Cardiac muscle cell (in vitro differentiated cells and primary cell): ENCODE results near the gene PPM1H. TPM values are rescaled to one million over a fixed set of nuclear protein-coding genes. Genes with fewer than 3 reads are reported as not detected.
A peak's percentile ranks its signal among the peaks of the same experiment; 100 is the strongest.

Experiments
- DNase-seq, 2 donors: peaks; one replicate each; pipeline versions ENCODE4 v3.0.0 to v3.0.0-alpha.2; 2010 to 2017; ENCODE audit warnings: low read depth in 1 of 2, low spot score in 1 of 2
- H3K27ac ChIP-seq: fragments of 200-600 bp; sonication (generic); 2 replicates; pipeline ENCODE4 v1.5.1; 2016
- H3K27me3 ChIP-seq: fragments of 200-600 bp; sonication (generic); 2 replicates; pipeline ENCODE4 v1.6.0; 2016; ENCODE audit warnings: control low read depth
- H3K36me3 ChIP-seq: fragments of 200-600 bp; sonication (generic); 2 replicates; pipeline ENCODE4 v1.5.1; 2016; ENCODE audit warnings: control low read depth
- H3K4me1 ChIP-seq: fragments of 200-600 bp; sonication (generic); 2 replicates; pipeline ENCODE4 v1.8.1; 2017; ENCODE audit warnings: low read depth, mild to moderate bottlenecking, mixed run types
- H3K4me3 ChIP-seq: fragments of 200-600 bp; sonication (generic); 2 replicates; pipeline ENCODE4 v1.5.1; 2016; ENCODE audit warnings: mild to moderate bottlenecking
- H3K9me3 ChIP-seq: fragments of 200-600 bp; sonication (generic); 2 replicates; pipeline ENCODE4 v1.5.1; 2017; ENCODE audit warnings: low read depth, mild to moderate bottlenecking, control low read depth
- polyA plus RNA-seq: library from polyadenylated mRNA; unstranded; fragments of >200 nt; fragmentation: Nextera tagmentation; extraction: Ambion mirVana; gene quantifications from 2 replicates; pipeline ENCODE4 v1.2.1, GENCODE V29; 2016
- total RNA-seq: library from RNA; depleted of rRNA; stranded (reverse); fragments of >200 nt; gene quantifications from 2 replicates; pipeline ENCODE4 v1.2.3, GENCODE V29; 2016
- TF ChIP-seq, protein P1 (sequence below): IDR thresholded peaks from 2 replicates; pipeline ENCODE4 v1.5.1; 2012; ENCODE audit warnings: low read depth, mild to moderate bottlenecking, low read length

The PPM1H gene
- total and polyA plus RNA-seq, 2 experiments from 2014 or later = 2.9 to 3.3 TPM

DNA sequence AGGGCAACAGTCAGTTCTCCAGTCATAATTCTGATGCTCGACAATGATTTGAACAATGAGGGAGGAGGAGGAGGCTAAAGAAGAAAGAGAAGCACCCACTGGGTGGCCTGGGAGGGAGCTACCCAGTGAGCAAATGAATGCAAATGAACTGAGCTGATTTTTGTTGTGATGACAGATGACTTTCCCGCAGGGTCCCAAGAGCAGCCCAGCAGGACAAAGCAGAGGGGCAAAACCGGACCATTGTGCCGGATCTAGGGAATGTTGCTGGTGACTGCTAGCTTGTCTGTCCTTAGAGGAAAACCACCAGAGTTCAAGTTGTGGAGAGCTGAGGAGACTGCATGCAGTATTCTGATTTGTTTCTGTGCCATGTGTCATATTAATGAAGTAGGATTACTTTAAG lies 305.5 kb downstream of the PPM1H start:
- no peaks in the 10 kb centered on the region for H3K4me1 ChIP-seq
- TF ChIP-seq, protein P1, sequence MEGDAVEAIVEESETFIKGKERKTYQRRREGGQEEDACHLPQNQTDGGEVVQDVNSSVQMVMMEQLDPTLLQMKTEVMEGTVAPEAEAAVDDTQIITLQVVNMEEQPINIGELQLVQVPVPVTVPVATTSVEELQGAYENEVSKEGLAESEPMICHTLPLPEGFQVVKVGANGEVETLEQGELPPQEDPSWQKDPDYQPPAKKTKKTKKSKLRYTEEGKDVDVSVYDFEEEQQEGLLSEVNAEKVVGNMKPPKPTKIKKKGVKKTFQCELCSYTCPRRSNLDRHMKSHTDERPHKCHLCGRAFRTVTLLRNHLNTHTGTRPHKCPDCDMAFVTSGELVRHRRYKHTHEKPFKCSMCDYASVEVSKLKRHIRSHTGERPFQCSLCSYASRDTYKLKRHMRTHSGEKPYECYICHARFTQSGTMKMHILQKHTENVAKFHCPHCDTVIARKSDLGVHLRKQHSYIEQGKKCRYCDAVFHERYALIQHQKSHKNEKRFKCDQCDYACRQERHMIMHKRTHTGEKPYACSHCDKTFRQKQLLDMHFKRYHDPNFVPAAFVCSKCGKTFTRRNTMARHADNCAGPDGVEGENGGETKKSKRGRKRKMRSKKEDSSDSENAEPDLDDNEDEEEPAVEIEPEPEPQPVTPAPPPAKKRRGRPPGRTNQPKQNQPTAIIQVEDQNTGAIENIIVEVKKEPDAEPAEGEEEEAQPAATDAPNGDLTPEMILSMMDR = no peak
- no peaks in the 10 kb centered on the region for H3K36me3 ChIP-seq
- H3K4me3 ChIP-seq = no peak overlapping the region
- H3K27ac ChIP-seq = no peak overlapping the region
- H3K27me3 ChIP-seq = peaks cover 38% of the 10 kb centered on the region
- H3K9me3 ChIP-seq = no peaks in the 10 kb centered on the region
- no peak for DNase-seq

DNA sequence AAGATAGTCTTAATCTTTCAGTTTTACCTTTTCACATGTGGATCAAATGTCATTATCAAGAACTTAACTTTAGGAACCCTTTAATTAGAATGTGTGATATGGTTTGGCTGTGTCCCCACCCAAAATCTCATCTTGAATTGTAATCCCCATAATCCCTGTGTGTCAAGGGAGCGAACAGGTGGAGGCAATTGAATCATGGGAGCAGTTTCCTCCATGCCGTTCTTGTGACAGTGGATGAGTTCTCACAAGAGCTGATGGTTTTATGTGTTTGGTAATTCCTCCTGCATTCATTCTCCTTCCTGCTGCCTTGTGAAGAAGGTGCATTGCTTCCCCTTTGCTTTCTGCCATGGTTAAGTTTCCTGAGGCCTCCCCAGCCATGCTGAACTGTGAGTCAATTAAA lies 307.8 kb downstream of the PPM1H start:
- H3K4me3 ChIP-seq = no peak overlapping the region
- TF ChIP-seq, protein P1 = no peak
- no peaks in the 10 kb centered on the region for H3K36me3 ChIP-seq
- no peak for DNase-seq
- peaks cover 27% of the 10 kb centered on the region for H3K27me3 ChIP-seq
- H3K9me3 ChIP-seq = no peaks in the 10 kb centered on the region
- H3K4me1 ChIP-seq = no peaks in the 10 kb centered on the region
- H3K27ac ChIP-seq = no peak overlapping the region

DNA sequence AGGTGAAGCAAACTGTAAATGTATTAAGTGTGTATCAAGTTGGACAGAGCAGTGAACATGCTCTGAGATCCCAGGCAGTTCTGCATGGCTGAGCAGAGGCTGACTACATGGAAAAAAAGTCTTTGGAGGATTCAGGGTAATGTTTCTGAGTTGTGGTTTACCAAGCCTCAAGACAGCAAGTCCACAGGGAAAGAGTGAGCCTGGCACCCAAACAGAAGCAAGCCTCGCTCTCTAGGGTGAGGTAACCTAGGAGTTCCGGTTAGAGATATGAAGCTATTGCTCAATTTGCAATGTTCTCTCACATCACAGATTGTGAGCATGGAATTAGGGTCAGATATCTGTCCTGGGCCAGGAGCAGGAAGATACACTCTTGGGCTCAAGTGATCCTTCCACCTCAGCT lies 309.7 kb downstream of the PPM1H start:
- TF ChIP-seq, protein P1 = no peak
- Histone ChIP-seq H3K4me3 (no peak overlapping the region), H3K36me3 (no peaks in the 10 kb centered on the region), H3K27ac (no peak overlapping the region), H3K27me3 (peaks cover 8% of the 10 kb centered on the region), H3K4me1 (no peaks in the 10 kb centered on the region), H3K9me3 (no peaks in the 10 kb centered on the region)
- DNase-seq = peak in 1 of 2 donors; percentile 90

DNA sequence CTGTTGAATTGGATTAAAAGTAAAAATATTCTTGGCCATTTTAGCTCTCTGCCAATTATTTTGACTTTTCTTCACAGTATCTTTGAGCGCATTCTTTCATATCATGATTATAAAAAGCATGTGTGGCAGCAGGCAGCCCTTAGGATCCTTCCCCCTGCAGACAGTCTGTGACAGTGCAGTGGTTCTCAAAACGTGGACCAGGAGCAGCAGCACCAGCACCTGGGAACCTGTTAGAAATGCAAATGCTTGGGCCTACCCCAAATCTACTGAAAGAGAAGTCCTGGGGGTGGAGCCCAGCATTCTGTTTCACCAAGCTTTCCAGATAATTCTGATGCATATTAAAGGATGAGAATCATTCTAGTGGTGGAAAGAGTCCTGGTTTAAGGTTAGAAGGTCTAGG lies 312.8 kb downstream of the PPM1H start:
- Histone ChIP-seq H3K27me3 (no peaks in the 10 kb centered on the region), H3K27ac (no peak overlapping the region), H3K36me3 (no peaks in the 10 kb centered on the region), H3K9me3 (no peaks in the 10 kb centered on the region), H3K4me3 (no peak overlapping the region), H3K4me1 (no peaks in the 10 kb centered on the region)
- TF ChIP-seq, protein P1 = no peak
- no peak for DNase-seq

DNA sequence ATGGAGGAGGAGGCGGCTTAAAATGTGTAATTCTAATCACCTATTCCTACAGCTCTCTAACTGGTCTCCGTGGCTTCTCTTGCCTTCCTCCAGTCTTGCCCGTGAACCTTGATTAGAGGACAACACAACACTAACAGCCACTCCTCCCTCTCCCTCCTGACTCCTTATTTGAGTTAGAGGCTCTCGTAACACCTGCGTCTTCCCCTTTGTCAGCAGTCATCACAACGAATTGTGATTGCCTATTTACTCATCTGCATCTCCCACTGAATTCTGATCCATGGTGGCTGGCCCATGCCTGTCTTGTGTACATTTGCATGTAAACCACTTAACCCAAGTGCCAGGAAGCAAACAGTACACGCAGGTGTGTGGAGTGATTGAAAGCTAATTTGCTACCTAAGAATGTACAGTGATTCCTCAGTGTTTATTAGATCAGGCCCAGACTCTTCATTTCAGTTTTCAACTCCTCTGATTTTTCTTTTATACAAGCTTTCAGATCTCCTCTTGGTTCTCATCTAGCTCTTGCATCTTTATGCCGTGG lies 313.8 kb downstream of the PPM1H start:
- TF ChIP-seq, protein P1 = no peak
- no peak for DNase-seq
- Histone ChIP-seq H3K4me1 (no peaks in the 10 kb centered on the region), H3K36me3 (no peaks in the 10 kb centered on the region), H3K27me3 (no peaks in the 10 kb centered on the region), H3K27ac (no peak overlapping the region), H3K9me3 (no peaks in the 10 kb centered on the region), H3K4me3 (no peak overlapping the region)

DNA sequence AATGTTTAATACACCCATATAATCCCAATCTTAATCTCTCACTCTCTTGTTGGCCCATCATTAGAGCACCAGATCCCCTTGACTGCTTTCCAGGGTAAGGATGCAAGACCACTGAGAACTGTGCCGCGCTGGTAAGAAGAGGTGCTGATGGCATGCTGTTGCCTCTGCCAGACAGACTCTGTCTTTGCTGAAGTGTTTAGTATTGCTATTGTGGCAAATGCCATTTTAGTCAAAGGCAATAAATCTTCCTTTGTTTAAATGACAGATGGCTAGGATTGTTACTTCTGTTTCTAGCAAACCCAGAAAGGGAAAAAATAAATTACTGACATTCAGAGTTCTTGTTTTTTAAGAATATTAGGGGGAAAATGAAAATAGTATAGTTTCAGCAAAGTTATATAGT lies 316.0 kb downstream of the PPM1H start:
- Histone ChIP-seq H3K4me3 (no peak overlapping the region), H3K4me1 (no peaks in the 10 kb centered on the region), H3K36me3 (no peaks in the 10 kb centered on the region), H3K27me3 (no peaks in the 10 kb centered on the region), H3K27ac (no peak overlapping the region), H3K9me3 (no peaks in the 10 kb centered on the region)
- DNase-seq = no peak
- TF ChIP-seq, protein P1 = no peak
